B cell (primary cell): Measurements from ENCODE around the gene LMAN1L. TPM values are rescaled to one million over a fixed set of nuclear protein-coding genes. Genes with fewer than 3 reads are reported as not detected.

Source experiments
- ATAC-seq: fragments of 200-7000 bp; cut with Tn5 transposase; one replicate; pipeline ENCODE4 v1.10.0; 2021; ENCODE audit warnings: low read depth, mild to moderate bottlenecking, moderate number of reproducible peaks, moderate library complexity
- CTCF ChIA-PET: fragments of 350-600 bp; sonication (Branson Sonifier 250); formaldehyde crosslinking; loops from one replicate; lab custom pipeline; 2021; ENCODE audit warnings: antibody characterized with exemption, inconsistent platforms; lab: Charles Lee
- POLR2A ChIA-PET: fragments of 350-600 bp; sonication (Branson Sonifier 250); formaldehyde crosslinking; loops from one replicate; lab custom pipeline; 2021; ENCODE audit warnings: antibody characterized with exemption; lab: Charles Lee
- DNase-seq: peaks from one replicate; pipeline ENCODE4 v3.0.0; 2013
- H2AFZ ChIP-seq: 2 replicates; pipeline ENCODE4 v1.6.1; 2012; ENCODE audit warnings: mild to moderate bottlenecking, low read depth, low read length; ENCODE audit not compliant: insufficient read depth, poor library complexity, severe bottlenecking
- H3K27ac ChIP-seq, 2 donors: 1 replicate in 1 of 2; 2 replicates in 1 of 2; pipeline ENCODE4 v1.5.1; 2012 to 2013; ENCODE audit warnings: low read length in 2 of 2, mild to moderate bottlenecking in 2 of 2, moderate library complexity in 1 of 2
- H3K27me3 ChIP-seq, 4 experiments: fragments of 200-600 bp in 1 of 4; sonication (generic) in 1 of 4; replicated peaks in 1 of 4; 1 replicate in 2 of 4; 2 replicates in 2 of 4; pipeline versions ENCODE4 v1.6.1 to v1.7.0; 2013 to 2016; ENCODE audit warnings: low read length in 3 of 4, mild to moderate bottlenecking in 2 of 4, mixed read lengths in 1 of 4, moderate library complexity in 1 of 4; ENCODE audit not compliant: insufficient read depth in 4 of 4, control insufficient read depth in 3 of 4; ENCODE audit errors: control extremely low read depth in 1 of 4
- H3K36me3 ChIP-seq, 2 experiments: replicated peaks in 1 of 2; 1 replicate in 1 of 2; 2 replicates in 1 of 2; pipeline versions ENCODE4 v1.6.1 to v1.7.1; 2013; ENCODE audit warnings: low read length in 1 of 2; ENCODE audit not compliant: insufficient read depth in 2 of 2, control insufficient read depth in 1 of 2; ENCODE audit errors: control extremely low read depth in 1 of 2, extremely low read depth in 1 of 2
- H3K4me1 ChIP-seq, 2 donors: fragments of 200-600 bp in 1 of 2; sonication (generic) in 1 of 2; 1 replicate in 1 of 2; 2 replicates in 1 of 2; pipeline versions ENCODE4 v1.5.1 to v1.6.1; 2013 to 2017; ENCODE audit warnings: low read length in 2 of 2; ENCODE audit not compliant: control insufficient read depth in 2 of 2, insufficient read depth in 2 of 2
- H3K4me2 ChIP-seq: replicated peaks from 2 replicates; pipeline ENCODE3; 2012; ENCODE audit warnings: mild to moderate bottlenecking, low read depth, low read length; ENCODE audit not compliant: poor library complexity, severe bottlenecking
- H3K4me3 ChIP-seq, 5 experiments: fragments of 200-600 bp in 1 of 5; sonication (generic) in 1 of 5; 1 replicate in 3 of 5; 2 replicates in 2 of 5; pipeline versions ENCODE4 v1.5.1 to v1.7.0; 2011 to 2016; ENCODE audit warnings: low read length in 4 of 5, mild to moderate bottlenecking in 4 of 5, low read depth in 2 of 5, control low read depth in 1 of 5, moderate library complexity in 1 of 5; ENCODE audit not compliant: insufficient read depth in 1 of 5; ENCODE audit errors: control extremely low read depth in 1 of 5, extremely low read depth in 1 of 5
- H3K79me2 ChIP-seq: fragments of 200-600 bp; sonication (generic); one replicate; pipeline ENCODE4 v1.6.0; 2016; ENCODE audit warnings: low read length; ENCODE audit not compliant: control insufficient read depth, insufficient read depth
- H3K9ac ChIP-seq: fragments of 200-600 bp; sonication (generic); 2 replicates; pipeline ENCODE4 v1.6.1; 2017; ENCODE audit warnings: mild to moderate bottlenecking, low read length, moderate library complexity
- H3K9me3 ChIP-seq, 3 donors: one replicate each; pipeline versions ENCODE4 v1.6.1 to v1.7.1; 2013; ENCODE audit warnings: low read length in 2 of 3; ENCODE audit not compliant: control insufficient read depth in 2 of 3, insufficient read depth in 1 of 3; ENCODE audit errors: control extremely low read depth in 1 of 3
- H4K20me1 ChIP-seq: 2 replicates; pipeline ENCODE4 v1.6.0; 2012; ENCODE audit warnings: mild to moderate bottlenecking, low read length; ENCODE audit not compliant: insufficient read depth, control insufficient read depth, poor library complexity, severe bottlenecking
- H3K27ac Mint-ChIP-seq: one replicate; pipeline ENCODE4 v1.8.0; 2021; ENCODE audit warnings: mixed read lengths
- H3K27me3 Mint-ChIP-seq: one replicate; pipeline ENCODE4 v1.8.0; 2021; ENCODE audit warnings: mixed read lengths
- H3K4me1 Mint-ChIP-seq: one replicate; pipeline ENCODE4 v1.8.0; 2021; ENCODE audit warnings: mixed read lengths
- H3K4me3 Mint-ChIP-seq: one replicate; pipeline ENCODE4 v1.8.0; 2021; ENCODE audit warnings: mixed read lengths
- H3K9me3 Mint-ChIP-seq: one replicate; pipeline ENCODE4 v1.8.0; 2022; ENCODE audit warnings: mixed read lengths; ENCODE audit not compliant: insufficient read depth
- CTCF ChIP-seq: fragments of 200-600 bp; IDR thresholded peaks from one replicate; pipeline ENCODE4 v1.8.0; 2022; ENCODE audit warnings: antibody characterized with exemption, mild to moderate bottlenecking
- EZH2 ChIP-seq: IDR thresholded peaks from 2 replicates; pipeline ENCODE4 v1.6.1; 2012; ENCODE audit warnings: borderline replicate concordance, low read depth, mild to moderate bottlenecking, moderate library complexity, low read length; ENCODE audit not compliant: insufficient read depth, poor library complexity, severe bottlenecking
- WGBS: methylation state at CpG from one replicate; pipeline ENCODE4 v1.1.5; 2013; ENCODE audit warnings: missing lambda C conversion rate; ENCODE audit not compliant: insufficient coverage; 5-methylcytosine and 5-hydroxymethylcytosine counted together
- intact Hi-C: fragments of 100-400 bp; cut with micrococcal nuclease; formaldehyde crosslinking; loops from one replicate; pipeline ENCODE4 v1.10.0; 2022
- polyA plus RNA-seq: library from polyadenylated mRNA; depleted of rRNA; stranded (reverse); fragments of >200 nt; gene quantifications from 2 replicates; pipeline ENCODE4 v1.2.3, GENCODE V29; 2012
- total RNA-seq, 2 donors: library from RNA; stranded (reverse); fragments of 120-200 nt in 1 of 2; gene quantifications; 1 replicate in 1 of 2; 2 replicates in 1 of 2; pipeline versions ENCODE4 v1.2.3 to v1.2.4, GENCODE V29; 2013 to 2022

Gene LMAN1L
- total and polyA plus RNA-seq, 2 donors (not counting 1 experiment from before 2014, with no cell fraction given): 0.60 to 1.1 TPM

- Mint-ChIP-seq H3K4me1 (peaks cover 35% of the 10 kb centered on the region), H3K4me3 (no peak overlapping the region), H3K27me3 (no peaks in the 10 kb centered on the region), H3K27ac (no peak overlapping the region), H3K9me3 (no peaks in the 10 kb centered on the region)
- WGBS: 85% methylated on average over 10 of the region's 13 CpGs
- ChIA-PET POLR2A (no interaction called here), CTCF (interaction anchor here (1.7 kb wide), 1 partner anchor 11 kb away, joined by 8 read pairs; no protein-coding TSS in a partner anchor)
- Histone ChIP-seq H3K4me3 (no peak overlapping the region), H3K79me2 (peaks cover 49% of the 10 kb centered on the region), H2AFZ (no peak overlapping the region), H4K20me1 (peaks cover 73% of the 10 kb centered on the region), H3K36me3 (peaks cover 1 to 55% of the 10 kb centered on the region in 2 experiments), H3K27me3 (no peaks in the 10 kb centered on the region), H3K27ac (no peak overlapping the region), H3K4me1 (peaks cover 30 to 38% of the 10 kb centered on the region in 2 donors), H3K9ac (no peak overlapping the region), H3K4me2 (no peak overlapping the region), H3K9me3 (no peaks in the 10 kb centered on the region)
- no peak for DNase-seq
- TF ChIP-seq EZH2 (no peak), CTCF (no peak)
- intact Hi-C loops: no loop called here
- ATAC-seq: no peak
These were observed 41.9 kb downstream of the LMAN1L start for GRCh38 chr15:74854453-74855022.

GRCh38 chr15:74855857-74856256 lies 43.2 kb downstream of the LMAN1L start:
- H3K79me2 ChIP-seq: peaks cover 62% of the 10 kb centered on the region
- intact Hi-C loops: no loop called here
- no peak overlapping the region for H3K9ac ChIP-seq
- no peak overlapping the region for H2AFZ ChIP-seq
- Mint-ChIP-seq H3K4me3 (peak overlapping the region; percentile 57), H3K4me1 (peaks cover 36% of the 10 kb centered on the region), H3K27ac (peak overlapping the region; percentile 65), H3K27me3 (no peaks in the 10 kb centered on the region), H3K9me3 (no peaks in the 10 kb centered on the region)
- no peaks in the 10 kb centered on the region for H3K27me3 ChIP-seq
- peaks cover 0 to 41% of the 10 kb centered on the region in 2 experiments for H3K36me3 ChIP-seq
- H3K9me3 ChIP-seq: no peaks in the 10 kb centered on the region
- POLR2A ChIA-PET: interaction anchor here (0.7 kb wide), 1 partner anchor 17 kb away, joined by 4 read pairs; the partner anchor contains the start of gene SCAMP2
- DNase-seq (no peak), ATAC-seq (no peak)
- 100% methylated on average over 1 of the region's 2 CpGs for WGBS
- H3K4me2 ChIP-seq: no peak overlapping the region
- CTCF ChIA-PET: interaction anchor here (0.6 to 4.8 kb wide), 5 partner anchors 20 to 512 kb away, joined by 3 to 23 read pairs (median 4); no protein-coding TSS in a partner anchor
- H4K20me1 ChIP-seq: peaks cover 87% of the 10 kb centered on the region
- no peak for TF ChIP-seq CTCF
- no peak for TF ChIP-seq EZH2
- peaks cover 34 to 46% of the 10 kb centered on the region in 2 donors for H3K4me1 ChIP-seq
- H3K27ac ChIP-seq: no peak overlapping the region
- no peak overlapping the region for H3K4me3 ChIP-seq
